ENCODE measurements around the gene ABCC1.

DNA sequence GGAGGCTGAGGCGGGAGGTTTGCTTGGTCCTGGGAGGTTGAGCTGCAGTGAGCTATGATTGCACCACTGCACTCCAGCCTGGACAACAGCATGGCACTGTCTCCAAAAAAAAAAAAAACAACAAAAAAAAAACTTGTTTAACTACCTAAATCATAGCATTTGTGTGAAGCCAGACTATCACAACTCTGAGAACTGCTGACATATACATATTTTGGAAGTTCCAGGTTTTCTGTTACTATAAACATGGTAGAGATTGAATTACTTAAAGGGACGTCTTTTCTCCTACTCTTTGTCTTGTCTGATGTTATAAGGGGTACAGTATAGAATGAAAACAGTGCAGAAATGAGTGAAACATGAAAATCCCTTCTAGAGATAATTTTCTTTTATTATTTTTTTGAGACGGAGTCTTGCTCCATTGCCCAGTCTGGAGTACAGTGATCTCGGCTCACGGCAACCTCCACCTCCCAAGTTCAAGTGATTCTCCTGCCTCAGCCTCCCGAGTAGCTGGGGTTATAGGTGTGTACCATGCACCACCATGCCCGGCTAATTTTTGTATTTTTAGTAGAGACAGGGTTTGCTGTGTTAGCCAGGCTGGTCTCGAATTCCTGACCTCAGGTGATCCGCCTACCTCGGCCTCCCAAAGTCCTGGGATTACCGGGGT lies 18.4 kb downstream of the ABCC1 start:
- no peak for TF ChIP-seq EZH2 (IDR thresholded peaks at IDR 0.05; ENCODE audit: low read depth)
- TF ChIP-seq, protein P1, sequence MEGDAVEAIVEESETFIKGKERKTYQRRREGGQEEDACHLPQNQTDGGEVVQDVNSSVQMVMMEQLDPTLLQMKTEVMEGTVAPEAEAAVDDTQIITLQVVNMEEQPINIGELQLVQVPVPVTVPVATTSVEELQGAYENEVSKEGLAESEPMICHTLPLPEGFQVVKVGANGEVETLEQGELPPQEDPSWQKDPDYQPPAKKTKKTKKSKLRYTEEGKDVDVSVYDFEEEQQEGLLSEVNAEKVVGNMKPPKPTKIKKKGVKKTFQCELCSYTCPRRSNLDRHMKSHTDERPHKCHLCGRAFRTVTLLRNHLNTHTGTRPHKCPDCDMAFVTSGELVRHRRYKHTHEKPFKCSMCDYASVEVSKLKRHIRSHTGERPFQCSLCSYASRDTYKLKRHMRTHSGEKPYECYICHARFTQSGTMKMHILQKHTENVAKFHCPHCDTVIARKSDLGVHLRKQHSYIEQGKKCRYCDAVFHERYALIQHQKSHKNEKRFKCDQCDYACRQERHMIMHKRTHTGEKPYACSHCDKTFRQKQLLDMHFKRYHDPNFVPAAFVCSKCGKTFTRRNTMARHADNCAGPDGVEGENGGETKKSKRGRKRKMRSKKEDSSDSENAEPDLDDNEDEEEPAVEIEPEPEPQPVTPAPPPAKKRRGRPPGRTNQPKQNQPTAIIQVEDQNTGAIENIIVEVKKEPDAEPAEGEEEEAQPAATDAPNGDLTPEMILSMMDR (conservative IDR thresholded peaks at IDR 0.05): no peak
